ENCODE data around the gene PPARG.

GRCh38 chr3:12372741-12373280 is 83.9 kb downstream of the PPARG start:
- TF ChIP-seq YY1 (IDR thresholded peaks at IDR 0.05; ENCODE audit: extremely low read depth, insufficient replicate concordance, low read depth, low read length) (no peak), CTCF (IDR thresholded peaks at IDR 0.05 in 2 of 3, conservative IDR thresholded peaks at IDR 0.05 in 1 of 3; ENCODE audit: borderline replicate concordance in 1 of 3, insufficient read depth in 1 of 3, low read depth in 2 of 3, low read length in 2 of 3) (no peak), ZNF274 (IDR thresholded peaks at IDR 0.05; ENCODE audit: low read depth, low read length) (no peak), POLR2A (IDR thresholded peaks at IDR 0.05; ENCODE audit: borderline replicate concordance, extremely low read depth, insufficient read depth, insufficient read length) (no peak), CBX3 (IDR thresholded peaks at IDR 0.05; ENCODE audit: low read depth) (no peak), RAD21 (IDR thresholded peaks at IDR 0.05; ENCODE audit: low read depth) (no peak), EZH2 (IDR thresholded peaks at IDR 0.05) (no peak)
